T-helper 2 cell treated with Interferon-gamma antibody and Interleukin-4, amounts not matched to agents 5 μg/mL and 100 μg/mL, for 36 hours (primary cell): ENCODE data around the gene KCNQ1.

Source experiments
- DNase-seq: peaks from one replicate; pipeline ENCODE4 v3.0.0; 2021; ENCODE audit warnings: low spot score
- H3K27ac Mint-ChIP-seq: one replicate; pipeline ENCODE4 v1.8.0; 2021; ENCODE audit warnings: mild to moderate bottlenecking, mixed read lengths
- H3K27me3 Mint-ChIP-seq: one replicate; pipeline ENCODE4 v1.8.0; 2021; ENCODE audit warnings: low read depth, mixed read lengths
- H3K36me3 Mint-ChIP-seq: one replicate; pipeline ENCODE4 v1.8.0; 2021; ENCODE audit warnings: low read depth, mixed read lengths
- H3K4me1 Mint-ChIP-seq: one replicate; pipeline ENCODE4 v1.8.0; 2021; ENCODE audit warnings: low read depth, mixed read lengths
- H3K4me3 Mint-ChIP-seq: one replicate; pipeline ENCODE4 v1.8.0; 2022; ENCODE audit warnings: mild to moderate bottlenecking, moderate library complexity, mixed read lengths
- H3K9me3 Mint-ChIP-seq: one replicate; pipeline ENCODE4 v1.8.0; 2021; ENCODE audit warnings: mixed read lengths

KCNQ1 gene

DNA sequence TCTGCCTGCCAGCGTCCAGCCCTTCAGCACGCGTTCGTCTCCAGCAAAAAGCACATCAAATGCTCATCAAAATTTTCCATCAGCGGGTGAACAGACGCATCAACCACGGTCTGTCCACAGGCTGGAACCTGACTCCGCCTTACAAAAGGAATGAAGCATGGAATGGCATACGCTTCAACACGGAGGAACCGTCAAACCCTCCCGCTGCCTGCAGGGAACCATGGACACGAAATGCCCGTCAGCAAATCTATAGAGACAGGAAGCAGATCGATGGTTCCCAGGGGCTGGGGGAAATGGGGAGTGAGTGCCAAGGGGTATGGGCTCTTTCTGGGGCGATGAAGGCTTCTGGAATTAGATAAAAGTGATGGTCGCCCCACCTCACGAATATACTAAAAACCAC lies 28.0 kb upstream of the KCNQ1 start:
- no peak overlapping the region for H3K27ac Mint-ChIP-seq

GRCh38 chr11:2417856-2418692 lies 26.7 kb upstream of the KCNQ1 start:
- Mint-ChIP-seq H3K27me3 (no peaks in the 10 kb centered on the region), H3K9me3 (no peaks in the 10 kb centered on the region), H3K27ac (no peak overlapping the region), H3K4me3 (no peak overlapping the region), H3K36me3 (no peaks in the 10 kb centered on the region), H3K4me1 (no peaks in the 10 kb centered on the region)
- no peak for DNase-seq

More for the DNA sequence above, 28.0 kb upstream of the KCNQ1 start:
- DNase-seq = no peak
- H3K9me3 Mint-ChIP-seq = no peaks in the 10 kb centered on the region
- no peaks in the 10 kb centered on the region for H3K27me3 Mint-ChIP-seq
- no peaks in the 10 kb centered on the region for H3K36me3 Mint-ChIP-seq
- H3K4me1 Mint-ChIP-seq = no peaks in the 10 kb centered on the region
- H3K4me3 Mint-ChIP-seq = no peak overlapping the region

- Mint-ChIP-seq H3K9me3 (no peaks in the 10 kb centered on the region), H3K4me3 (no peak overlapping the region), H3K4me1 (no peaks in the 10 kb centered on the region), H3K27me3 (no peaks in the 10 kb centered on the region), H3K36me3 (no peaks in the 10 kb centered on the region), H3K27ac (no peak overlapping the region)
- DNase-seq = no peak
Measured at GRCh38 chr11:2418693-2419360, 26.0 kb upstream of the KCNQ1 start.

DNA sequence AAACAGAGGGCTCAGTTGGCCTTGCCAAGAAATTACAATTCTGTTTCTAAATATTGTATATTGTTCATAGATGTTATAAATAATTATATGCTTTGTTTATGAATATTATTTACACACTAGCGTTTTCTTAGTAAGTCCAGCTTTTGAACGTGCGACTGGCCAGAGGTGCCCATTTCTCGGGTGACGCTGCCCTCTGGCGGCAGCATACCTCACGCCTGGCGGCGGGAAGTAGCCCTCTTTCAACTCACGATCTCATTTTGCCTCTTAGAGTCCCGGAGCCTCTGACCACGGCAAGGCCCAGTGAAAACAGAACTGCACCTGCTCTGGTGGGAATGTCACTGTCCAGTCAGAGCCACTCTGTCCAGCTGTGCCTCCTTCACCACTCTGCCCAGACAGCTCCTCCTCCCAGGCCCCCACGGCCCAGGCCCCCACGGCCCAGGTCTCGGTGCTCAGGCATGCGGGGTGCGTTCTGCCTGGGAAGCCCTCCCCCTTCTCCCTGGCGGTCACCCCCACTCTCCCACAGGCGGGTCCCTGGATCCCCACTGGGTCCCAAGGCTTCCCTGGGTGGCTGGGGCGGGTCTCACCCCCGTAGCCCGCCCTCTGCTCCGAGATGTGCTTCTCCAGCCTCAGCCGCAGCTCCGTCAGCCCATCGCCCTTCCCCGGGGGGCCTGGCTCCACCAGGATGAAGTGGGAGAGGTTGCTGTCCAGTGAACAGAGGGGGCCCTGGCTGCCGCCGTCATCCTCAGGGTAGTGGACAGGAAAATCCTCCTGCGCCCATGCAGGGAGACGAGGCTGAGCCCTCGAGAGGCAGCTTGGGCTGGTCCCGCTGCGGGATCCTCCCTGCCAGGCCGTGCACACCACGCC lies 24.9 kb upstream of the KCNQ1 start:
- DNase-seq = peak; percentile 39
- H3K27ac Mint-ChIP-seq = no peak overlapping the region
- H3K27me3 Mint-ChIP-seq = no peaks in the 10 kb centered on the region
- no peak overlapping the region for H3K4me3 Mint-ChIP-seq
- no peaks in the 10 kb centered on the region for H3K9me3 Mint-ChIP-seq
- H3K4me1 Mint-ChIP-seq = no peaks in the 10 kb centered on the region
- H3K36me3 Mint-ChIP-seq = no peaks in the 10 kb centered on the region

GRCh38 chr11:2420502-2421225 lies 24.1 kb upstream of the KCNQ1 start:
- Mint-ChIP-seq H3K27me3 (no peaks in the 10 kb centered on the region), H3K4me3 (no peak overlapping the region), H3K36me3 (no peaks in the 10 kb centered on the region), H3K27ac (no peak overlapping the region), H3K9me3 (no peaks in the 10 kb centered on the region), H3K4me1 (no peaks in the 10 kb centered on the region)
- DNase-seq = peak; percentile 40

GRCh38 chr11:2421226-2421994 lies 23.4 kb upstream of the KCNQ1 start:
- no peaks in the 10 kb centered on the region for H3K36me3 Mint-ChIP-seq
- H3K27me3 Mint-ChIP-seq = no peaks in the 10 kb centered on the region
- no peak overlapping the region for H3K27ac Mint-ChIP-seq
- no peak overlapping the region for H3K4me3 Mint-ChIP-seq
- no peak for DNase-seq
- H3K9me3 Mint-ChIP-seq = no peaks in the 10 kb centered on the region
- no peaks in the 10 kb centered on the region for H3K4me1 Mint-ChIP-seq

- Mint-ChIP-seq H3K4me1 (no peaks in the 10 kb centered on the region), H3K4me3 (no peak overlapping the region), H3K27me3 (no peaks in the 10 kb centered on the region), H3K9me3 (no peaks in the 10 kb centered on the region), H3K27ac (no peak overlapping the region), H3K36me3 (no peaks in the 10 kb centered on the region)
- DNase-seq = no peak
Measured at GRCh38 chr11:2421996-2422395, 22.8 kb upstream of the KCNQ1 start.

DNA sequence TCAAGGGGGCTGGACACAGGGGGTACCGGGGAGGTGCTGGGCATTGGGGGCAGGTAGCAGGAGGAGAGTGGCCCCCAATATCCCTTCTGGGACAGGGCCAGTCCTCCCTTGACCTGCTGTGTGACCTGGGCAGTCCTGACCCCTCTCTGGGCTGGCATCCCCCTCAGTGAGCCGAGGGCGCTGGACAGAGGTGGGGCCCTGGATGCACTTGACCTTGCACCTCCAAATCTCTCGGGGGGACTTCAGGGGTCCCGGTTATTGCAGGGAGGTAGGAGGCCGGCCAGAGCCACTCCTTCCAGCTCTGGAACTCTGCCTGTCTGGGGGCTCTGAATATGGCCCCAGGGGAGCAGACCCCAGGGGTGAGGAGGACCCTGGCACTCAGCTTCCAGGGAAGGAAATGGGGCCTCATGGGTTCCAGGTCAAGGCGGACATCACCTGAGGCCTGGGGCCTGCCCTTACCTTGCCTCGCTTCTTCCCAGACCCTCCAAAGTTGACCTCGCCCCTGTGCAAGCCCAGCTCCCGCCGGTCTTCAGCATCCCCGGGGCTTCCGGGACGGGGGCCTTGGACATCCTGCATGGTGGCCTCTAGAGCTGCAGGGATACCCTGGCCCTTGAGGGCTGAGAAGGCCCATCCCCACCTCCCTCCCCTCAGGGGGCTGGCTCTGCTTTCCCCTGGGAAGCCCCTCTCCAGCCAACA lies 22.2 kb upstream of the KCNQ1 start:
- Mint-ChIP-seq H3K36me3 (no peaks in the 10 kb centered on the region), H3K4me1 (no peaks in the 10 kb centered on the region), H3K27ac (no peak overlapping the region), H3K9me3 (no peaks in the 10 kb centered on the region), H3K27me3 (no peaks in the 10 kb centered on the region), H3K4me3 (no peak overlapping the region)
- no peak for DNase-seq

DNA sequence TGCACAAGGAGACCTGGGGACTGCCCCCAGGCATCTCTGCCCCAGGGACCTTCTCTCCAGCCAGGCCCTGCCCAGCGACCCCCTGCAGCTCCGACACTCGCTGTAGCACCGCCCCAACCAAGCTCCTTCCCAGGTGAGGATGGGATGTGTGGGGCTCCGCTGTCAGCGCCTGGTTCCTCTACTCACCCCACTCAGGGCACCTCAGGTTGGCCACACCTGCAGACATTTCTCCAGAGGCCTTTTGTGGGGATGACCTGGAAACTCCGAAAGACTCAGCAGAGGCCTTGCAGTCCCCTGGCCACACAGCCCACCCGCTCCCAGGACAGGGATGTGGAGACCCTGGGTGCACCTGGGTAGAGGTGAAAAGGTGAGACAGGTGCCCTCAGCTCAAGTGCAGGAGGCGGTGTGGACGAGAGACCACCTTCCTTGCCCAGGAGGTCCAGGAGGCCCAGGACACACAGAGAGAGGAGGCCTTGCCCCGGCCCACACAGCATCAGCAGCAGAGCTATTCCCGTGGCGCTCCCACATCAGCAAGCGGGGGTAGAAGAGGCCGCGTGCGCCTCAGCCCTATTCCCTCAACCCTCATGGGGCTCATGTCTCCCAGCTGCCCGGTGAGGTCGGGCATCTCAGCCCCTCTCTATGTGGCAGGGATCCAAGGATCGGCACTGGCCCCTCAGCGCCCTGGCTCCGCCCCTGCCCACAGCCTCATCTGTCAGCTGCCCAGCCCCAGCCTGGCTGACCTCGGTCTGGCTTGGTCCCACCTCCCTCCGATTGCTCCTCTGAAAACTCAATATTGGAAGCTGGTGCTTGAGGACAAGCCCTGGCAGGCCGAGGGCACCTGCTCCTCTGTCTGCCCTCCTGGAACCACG lies 21.4 kb upstream of the KCNQ1 start:
- H3K4me3 Mint-ChIP-seq = no peak overlapping the region
- no peaks in the 10 kb centered on the region for H3K4me1 Mint-ChIP-seq
- H3K27me3 Mint-ChIP-seq = no peaks in the 10 kb centered on the region
- H3K36me3 Mint-ChIP-seq = no peaks in the 10 kb centered on the region
- H3K9me3 Mint-ChIP-seq = no peaks in the 10 kb centered on the region
- no peak for DNase-seq
- no peak overlapping the region for H3K27ac Mint-ChIP-seq

GRCh38 chr11:2424811-2425495 lies 19.9 kb upstream of the KCNQ1 start:
- Mint-ChIP-seq H3K36me3 (no peaks in the 10 kb centered on the region), H3K27me3 (no peaks in the 10 kb centered on the region), H3K9me3 (no peaks in the 10 kb centered on the region), H3K27ac (no peak overlapping the region), H3K4me1 (no peaks in the 10 kb centered on the region), H3K4me3 (no peak overlapping the region)
- no peak for DNase-seq

DNA sequence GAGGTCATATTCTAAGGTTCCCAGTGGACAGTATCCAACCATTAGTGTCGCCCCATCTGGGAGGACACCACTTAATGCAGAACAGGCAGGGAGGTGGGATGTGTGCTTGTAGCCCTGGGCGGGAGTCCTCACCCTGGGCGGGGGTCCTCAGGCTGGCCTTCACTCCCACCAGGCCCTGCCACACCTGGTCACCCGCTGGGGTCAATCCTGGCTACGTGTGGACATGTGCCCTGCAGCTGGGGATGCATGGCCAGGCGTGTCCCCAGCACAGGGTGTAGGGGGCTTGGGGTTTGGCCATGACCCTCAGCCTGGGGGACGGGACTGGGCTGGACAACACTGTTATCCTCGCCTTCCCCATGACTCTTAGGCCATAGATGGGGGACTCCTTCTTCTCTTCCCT lies 19.3 kb upstream of the KCNQ1 start:
- no peak overlapping the region for H3K4me3 Mint-ChIP-seq
- no peaks in the 10 kb centered on the region for H3K9me3 Mint-ChIP-seq
- H3K27ac Mint-ChIP-seq = no peak overlapping the region
- no peaks in the 10 kb centered on the region for H3K27me3 Mint-ChIP-seq
- no peaks in the 10 kb centered on the region for H3K36me3 Mint-ChIP-seq
- DNase-seq = no peak
- H3K4me1 Mint-ChIP-seq = no peaks in the 10 kb centered on the region
